ENCODE results near the gene EXOC7.

EXOC7 gene

DNA sequence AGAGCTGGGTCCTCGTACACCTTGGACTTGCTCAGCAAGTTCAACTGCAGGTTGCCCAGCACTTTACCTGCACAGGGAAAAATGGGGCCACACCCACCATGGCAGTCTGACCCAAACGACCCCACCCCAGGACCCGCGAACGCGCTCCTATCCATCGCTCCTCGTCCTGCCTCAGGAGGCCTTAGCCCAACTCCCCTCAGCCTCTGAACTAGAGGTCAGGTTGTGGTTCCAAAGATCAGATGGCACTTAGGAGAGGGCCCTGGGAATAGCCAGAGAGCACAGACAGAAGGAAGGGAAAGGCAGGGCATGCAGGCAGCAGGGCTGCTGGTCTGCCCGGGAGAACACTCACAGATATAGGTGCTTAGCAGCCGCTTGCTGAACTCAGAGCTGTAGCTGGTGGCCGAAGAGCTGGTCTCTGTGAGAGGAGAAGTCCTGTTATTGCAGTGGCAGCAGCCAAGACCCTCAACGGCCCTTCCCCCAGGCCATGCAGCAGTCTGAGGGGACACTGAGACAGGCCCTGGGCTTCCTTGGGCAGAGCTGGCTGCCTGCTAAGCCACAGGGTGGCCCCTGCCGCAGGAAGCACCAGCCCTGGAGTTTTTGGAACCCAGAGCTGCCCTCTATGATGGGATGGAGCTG, 17.7 kb downstream of the EXOC7 start:
- TF ChIP-seq, protein P1, sequence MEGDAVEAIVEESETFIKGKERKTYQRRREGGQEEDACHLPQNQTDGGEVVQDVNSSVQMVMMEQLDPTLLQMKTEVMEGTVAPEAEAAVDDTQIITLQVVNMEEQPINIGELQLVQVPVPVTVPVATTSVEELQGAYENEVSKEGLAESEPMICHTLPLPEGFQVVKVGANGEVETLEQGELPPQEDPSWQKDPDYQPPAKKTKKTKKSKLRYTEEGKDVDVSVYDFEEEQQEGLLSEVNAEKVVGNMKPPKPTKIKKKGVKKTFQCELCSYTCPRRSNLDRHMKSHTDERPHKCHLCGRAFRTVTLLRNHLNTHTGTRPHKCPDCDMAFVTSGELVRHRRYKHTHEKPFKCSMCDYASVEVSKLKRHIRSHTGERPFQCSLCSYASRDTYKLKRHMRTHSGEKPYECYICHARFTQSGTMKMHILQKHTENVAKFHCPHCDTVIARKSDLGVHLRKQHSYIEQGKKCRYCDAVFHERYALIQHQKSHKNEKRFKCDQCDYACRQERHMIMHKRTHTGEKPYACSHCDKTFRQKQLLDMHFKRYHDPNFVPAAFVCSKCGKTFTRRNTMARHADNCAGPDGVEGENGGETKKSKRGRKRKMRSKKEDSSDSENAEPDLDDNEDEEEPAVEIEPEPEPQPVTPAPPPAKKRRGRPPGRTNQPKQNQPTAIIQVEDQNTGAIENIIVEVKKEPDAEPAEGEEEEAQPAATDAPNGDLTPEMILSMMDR (IDR thresholded peaks at IDR 0.05; ENCODE audit: control insufficient read depth, extremely low read depth, insufficient read depth) = no peak
- no peak overlapping the region for H3K4me3 ChIP-seq (ENCODE audit: low read depth, low read length)
- DNase-seq (ENCODE audit: low read depth) = no peak

DNA sequence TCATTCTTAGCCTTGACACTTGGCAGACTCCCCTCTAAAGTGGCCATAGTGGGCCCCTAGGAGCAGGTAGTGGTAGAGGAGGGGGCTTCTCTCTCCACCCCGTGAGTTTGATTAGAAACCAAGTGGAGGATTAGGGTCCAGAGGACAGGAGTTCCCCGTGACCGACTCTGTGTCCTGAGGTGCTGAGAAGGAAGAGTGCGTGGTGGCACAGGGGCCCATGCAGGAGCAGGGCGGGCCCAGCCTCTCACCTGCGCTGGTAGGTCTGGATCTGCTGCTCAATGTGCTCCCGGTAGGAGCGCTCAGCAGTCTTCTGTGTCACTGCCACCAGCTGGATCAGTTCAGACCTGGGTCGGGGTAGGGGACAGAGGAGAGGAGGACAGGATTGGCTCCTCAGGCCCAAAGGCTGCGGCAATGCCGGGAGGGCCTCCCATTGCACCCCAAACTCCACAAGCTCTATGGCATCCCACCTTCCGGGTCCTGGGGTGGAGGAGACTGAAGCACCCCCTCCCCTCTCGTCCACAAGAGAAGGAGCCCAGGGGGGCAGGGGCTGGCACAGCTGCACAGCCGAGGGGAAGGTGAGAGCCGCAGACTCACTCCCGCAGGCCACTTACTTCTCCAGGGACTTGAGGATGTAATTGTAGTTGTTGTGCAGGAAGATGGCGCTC, 18.4 kb downstream of the EXOC7 start:
- DNase-seq (ENCODE audit: low read depth) = no peak

DNA sequence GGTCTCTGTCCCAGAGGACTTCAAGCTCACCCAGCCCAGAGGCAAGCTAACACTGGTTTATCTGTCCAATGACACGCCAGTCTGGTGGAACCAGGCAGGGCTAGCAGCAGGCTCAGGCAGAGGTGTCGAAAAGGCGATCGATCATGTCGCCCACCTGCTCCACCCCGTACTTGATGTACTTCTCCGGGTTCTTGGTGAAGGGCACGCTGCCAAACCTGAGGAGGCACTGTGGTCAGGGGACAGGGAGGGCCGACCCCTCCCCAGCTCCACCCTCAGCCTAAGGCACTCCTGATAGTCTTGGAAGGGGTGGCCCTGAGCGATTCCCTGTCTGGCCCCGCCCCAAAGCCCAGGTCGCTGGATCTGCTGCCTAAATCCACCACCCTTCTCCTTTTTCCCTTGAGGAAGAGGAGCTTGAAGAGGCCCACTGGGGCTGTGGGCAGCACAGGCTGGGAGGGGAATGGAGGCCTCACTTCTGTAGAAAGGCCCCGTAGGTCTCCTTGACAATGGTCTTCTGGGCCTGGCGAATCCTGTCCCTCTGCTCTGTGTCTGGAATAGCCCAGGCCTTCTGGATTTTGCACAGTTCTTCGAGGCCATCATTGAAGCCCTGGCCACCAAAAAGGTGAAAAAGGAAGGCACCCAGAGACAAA, 19.9 kb downstream of the EXOC7 start:
- DNase-seq (ENCODE audit: low read depth) = no peak
- no peak overlapping the region for H3K4me3 ChIP-seq (ENCODE audit: low read depth, low read length)
- TF ChIP-seq, protein P1 (IDR thresholded peaks at IDR 0.05; ENCODE audit: control insufficient read depth, extremely low read depth, insufficient read depth) = no peak

More for the DNA sequence above, 18.4 kb downstream of the EXOC7 start:
- TF ChIP-seq, protein P1 (IDR thresholded peaks at IDR 0.05; ENCODE audit: control insufficient read depth, extremely low read depth, insufficient read depth) = no peak
- H3K4me3 ChIP-seq (ENCODE audit: low read depth, low read length) = no peak overlapping the region

DNA sequence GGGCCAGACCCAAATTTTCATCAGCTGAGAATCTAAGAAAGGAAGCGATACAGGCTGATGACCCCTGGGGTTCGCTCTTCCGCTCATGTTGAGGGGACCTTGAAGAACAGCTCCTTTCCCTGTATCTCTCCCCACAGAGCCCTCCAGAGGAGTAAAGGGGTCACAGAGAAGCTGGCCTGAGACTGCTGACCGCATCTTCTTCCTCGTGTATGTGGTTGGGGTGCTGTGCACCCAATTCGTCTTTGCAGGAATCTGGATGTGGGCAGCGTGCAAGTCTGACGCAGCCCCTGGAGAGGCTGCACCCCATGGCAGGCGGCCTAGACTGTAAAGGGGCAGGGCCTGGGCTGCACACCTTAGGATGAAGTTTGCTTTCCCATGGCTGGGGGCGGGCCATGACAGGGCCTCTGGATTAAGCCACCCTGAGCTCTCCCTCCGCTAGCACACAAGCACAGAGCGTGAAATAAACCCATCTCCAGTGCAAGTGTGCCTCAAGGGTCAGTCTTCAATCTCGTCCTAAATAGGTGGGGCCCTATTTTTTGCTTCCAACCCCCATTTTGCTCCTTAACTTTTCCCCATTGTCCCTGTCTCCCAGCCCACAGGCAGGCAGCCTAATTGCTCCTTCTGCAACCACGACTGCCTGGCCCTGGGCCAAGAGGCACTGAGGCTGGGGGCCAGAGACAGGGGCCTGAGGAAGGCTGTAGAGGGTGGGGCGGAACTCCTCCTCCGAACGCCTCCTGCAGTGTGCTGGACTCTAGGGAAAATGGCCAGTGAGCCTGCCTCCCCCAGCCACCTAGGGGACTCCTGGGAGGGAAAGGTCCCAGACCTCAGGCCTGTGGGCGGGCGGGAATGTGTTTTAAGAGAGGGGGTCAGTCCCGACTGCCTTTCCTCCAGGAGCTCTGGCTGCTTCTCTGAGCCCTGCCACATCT, 21.0 kb downstream of the EXOC7 start:
- DNase-seq (ENCODE audit: low read depth) = no peak
- H3K4me3 ChIP-seq (ENCODE audit: low read depth, low read length) = no peak overlapping the region
- TF ChIP-seq, protein P1 (IDR thresholded peaks at IDR 0.05; ENCODE audit: control insufficient read depth, extremely low read depth, insufficient read depth) = no peak

DNA sequence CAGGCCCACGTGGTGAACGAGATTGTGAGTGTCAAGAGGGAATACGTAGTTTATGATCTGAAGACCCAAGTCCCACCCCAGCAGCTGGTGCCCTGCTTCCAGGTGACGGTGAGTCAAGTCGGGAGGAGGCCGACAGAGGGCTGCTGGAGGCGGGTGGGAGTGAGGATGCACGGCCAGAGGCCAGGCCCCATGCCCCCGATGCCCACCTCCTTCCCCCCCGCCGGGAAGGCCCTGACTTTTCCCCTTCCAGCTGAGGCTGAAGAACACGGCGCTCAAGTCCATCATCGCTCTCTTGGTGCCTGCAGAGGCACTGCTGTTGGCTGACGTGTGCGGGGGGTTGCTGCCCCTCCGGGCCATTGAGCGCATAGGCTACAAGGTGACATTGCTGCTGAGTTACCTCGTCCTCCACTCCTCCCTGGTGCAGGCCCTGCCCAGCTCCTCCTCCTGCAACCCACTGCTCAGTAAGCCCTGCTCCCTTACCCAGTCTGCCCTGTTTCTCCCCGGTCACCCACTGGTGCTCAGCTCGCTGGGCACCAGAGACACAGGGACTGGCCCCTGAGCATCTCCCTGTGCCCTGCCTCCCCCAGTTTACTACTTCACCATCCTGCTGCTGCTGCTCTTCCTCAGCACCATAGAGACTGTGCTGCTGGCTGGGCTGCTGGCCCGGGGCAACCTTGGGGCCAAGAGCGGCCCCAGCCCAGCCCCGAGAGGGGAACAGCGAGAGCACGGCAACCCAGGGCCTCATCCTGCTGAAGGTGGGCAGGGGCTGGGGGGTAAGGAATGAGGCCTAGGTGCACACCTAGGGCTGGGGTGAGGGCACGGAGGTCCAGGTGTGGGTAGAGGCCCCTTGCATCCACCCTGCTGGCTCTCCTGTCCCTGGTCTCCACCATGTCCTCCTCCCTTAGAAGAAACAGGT, 22.0 kb downstream of the EXOC7 start:
- DNase-seq (ENCODE audit: low read depth) = no peak
- TF ChIP-seq, protein P1 (IDR thresholded peaks at IDR 0.05; ENCODE audit: control insufficient read depth, extremely low read depth, insufficient read depth) = no peak
- H3K4me3 ChIP-seq (ENCODE audit: low read depth, low read length) = no peak overlapping the region
